IMR-90 (cell line): Measurements from ENCODE around the gene NR1H2. TPM values are rescaled to one million over a fixed set of nuclear protein-coding genes. Genes with fewer than 3 reads are reported as not detected.
"Not testable (repeated sequence)": the region's sequence is repeated elsewhere in the genome, so short reads cannot be mapped to it uniquely, and the experiment has no call there.

Experiments used
- ATAC-seq: fragments of 200-7000 bp; cut with Tn5 transposase; 2 replicates; pipeline ENCODE4 v1.9.1; 2020; ENCODE audit warnings: low read depth, mild to moderate bottlenecking, moderate library complexity
- BruUV-seq: library from RNA; stranded (reverse); fragments of 400-500 nt; replicated peaks from 2 replicates; lab custom pipeline; 2021; lab: Mats Ljungman, UMichigan
- CTCF ChIA-PET: fragments of 300-600 bp; formaldehyde crosslinking; extraction: SDS; loops from one replicate; lab custom pipeline; 2021; ENCODE audit warnings: antibody characterized with exemption; lab: Yijun Ruan, JAX
- POLR2A ChIA-PET: fragments of 300-600 bp; sonication (Branson Sonifier 250); formaldehyde crosslinking; loops from one replicate; lab custom pipeline; 2022; ENCODE audit warnings: antibody characterized with exemption; ENCODE audit not compliant: unreplicated experiment; lab: Charles Lee
- DNase-seq: peaks from one replicate; pipeline ENCODE4 v3.0.0; 2013
- H2AFZ ChIP-seq: replicated peaks from 2 replicates; pipeline ENCODE3; 2013; ENCODE audit warnings: low read length, mild to moderate bottlenecking; ENCODE audit not compliant: poor library complexity
- H2AK5ac ChIP-seq: 2 replicates; pipeline ENCODE4 v1.6.1; 2013; ENCODE audit warnings: low read depth, low read length, inconsistent platforms
- H2AK9ac ChIP-seq: replicated peaks from 2 replicates; pipeline ENCODE3; 2013; ENCODE audit warnings: mild to moderate bottlenecking, low read depth, low read length, moderate library complexity; ENCODE audit not compliant: poor library complexity
- H2BK120ac ChIP-seq: 2 replicates; pipeline ENCODE4 v1.6.1; 2013; ENCODE audit warnings: low read depth, low read length, inconsistent platforms
- H2BK15ac ChIP-seq: 3 replicates; pipeline ENCODE4 v1.6.1; 2013; ENCODE audit warnings: low read depth, low read length, inconsistent platforms
- H2BK20ac ChIP-seq: 2 replicates; pipeline ENCODE4 v1.6.1; 2013; ENCODE audit warnings: low read depth, mild to moderate bottlenecking, inconsistent platforms, low read length, moderate library complexity
- H2BK5ac ChIP-seq: 2 replicates; pipeline ENCODE4 v1.6.1; 2013; ENCODE audit warnings: mild to moderate bottlenecking, low read depth, low read length, inconsistent platforms; ENCODE audit not compliant: poor library complexity, severe bottlenecking
- H3K14ac ChIP-seq: replicated peaks from 2 replicates; pipeline ENCODE4 v1.6.1; 2013; ENCODE audit warnings: low read depth, low read length, inconsistent platforms
- H3K18ac ChIP-seq: 2 replicates; pipeline ENCODE4 v1.6.1; 2013; ENCODE audit warnings: low read depth, low read length, control low read depth
- H3K23ac ChIP-seq: 2 replicates; pipeline ENCODE4 v1.6.1; 2013; ENCODE audit warnings: low read depth, low read length, inconsistent platforms
- H3K27ac ChIP-seq: 2 replicates; pipeline ENCODE4 v1.5.1; 2013; ENCODE audit warnings: mild to moderate bottlenecking, control low read depth, low read length; ENCODE audit not compliant: insufficient read depth
- H3K27me3 ChIP-seq: 2 replicates; pipeline ENCODE4 v1.6.1; 2013; ENCODE audit warnings: low read length; ENCODE audit not compliant: control insufficient read depth, insufficient read depth
- H3K36me3 ChIP-seq: 2 replicates; pipeline ENCODE4 v1.6.1; 2013; ENCODE audit warnings: low read length, mixed read lengths; ENCODE audit not compliant: control insufficient read depth, insufficient read depth
- H3K4ac ChIP-seq: 2 replicates; pipeline ENCODE4 v1.6.1; 2013; ENCODE audit warnings: low read depth, low read length, inconsistent platforms
- H3K4me1 ChIP-seq: 2 replicates; pipeline ENCODE4 v1.6.1; 2013; ENCODE audit warnings: low read length, mixed read lengths; ENCODE audit not compliant: control insufficient read depth, insufficient read depth
- H3K4me2 ChIP-seq: 2 replicates; pipeline ENCODE4 v1.6.1; 2013; ENCODE audit warnings: low read depth, mild to moderate bottlenecking, control low read depth, low read length, moderate library complexity
- H3K4me3 ChIP-seq: 2 replicates; pipeline ENCODE4 v1.5.1; 2013; ENCODE audit warnings: low read depth, mild to moderate bottlenecking, control low read depth, low read length, moderate library complexity; ENCODE audit not compliant: insufficient read depth
- H3K56ac ChIP-seq: 2 replicates; pipeline ENCODE4 v1.6.1; 2013; ENCODE audit warnings: low read length, inconsistent platforms; ENCODE audit not compliant: insufficient read depth; ENCODE audit errors: extremely low read depth
- H3K79me1 ChIP-seq, 2 experiments: 2 replicates each; pipeline ENCODE4 v1.6.1; 2013; ENCODE audit warnings: low read length in 2 of 2, inconsistent platforms in 1 of 2, low read depth in 1 of 2
- H3K9ac ChIP-seq: 2 replicates; pipeline ENCODE4 v1.6.1; 2013; ENCODE audit warnings: low read depth, low read length, control low read depth
- H3K9me1 ChIP-seq: 2 replicates; pipeline ENCODE4 v1.6.1; 2013; ENCODE audit warnings: low read length, inconsistent platforms; ENCODE audit not compliant: insufficient read depth
- H3K9me3 ChIP-seq: 2 replicates; pipeline ENCODE4 v1.6.1; 2013; ENCODE audit warnings: low read length; ENCODE audit not compliant: control insufficient read depth, insufficient read depth
- H4K20me1 ChIP-seq: 2 replicates; pipeline ENCODE4 v1.6.1; 2013; ENCODE audit warnings: low read length, inconsistent platforms; ENCODE audit not compliant: insufficient read depth
- H4K5ac ChIP-seq: 2 replicates; pipeline ENCODE4 v1.6.1; 2013; ENCODE audit warnings: mild to moderate bottlenecking, low read depth, low read length, control low read depth
- H4K8ac ChIP-seq, 2 experiments: 2 replicates each; pipeline ENCODE4 v1.6.1; 2013; ENCODE audit warnings: low read depth in 2 of 2, low read length in 2 of 2, control low read depth in 1 of 2, inconsistent platforms in 1 of 2
- H4K91ac ChIP-seq: 2 replicates; pipeline ENCODE4 v1.6.1; 2013; ENCODE audit warnings: low read depth, low read length, inconsistent platforms; ENCODE audit not compliant: insufficient read depth
- WGBS, 2 experiments: methylation state at CpG; one replicate each; pipeline versions ENCODE4 v1.1.5 to v1.1.7; 2013; ENCODE audit warnings: missing lambda C conversion rate in 2 of 2; ENCODE audit not compliant: insufficient read length in 1 of 2; ENCODE audit errors: extremely low coverage in 2 of 2; 5-methylcytosine and 5-hydroxymethylcytosine counted together
- dilution Hi-C: fragments of 300-500 bp; cut with HindIII; formaldehyde crosslinking; loops from one replicate; pipeline ENCODE4 v1.14.3; 2018; ENCODE audit warnings: low sequenced_read_pairs; ENCODE audit not compliant: unreplicated experiment
- in situ Hi-C: fragments of 300-500 bp; cut with MboI; formaldehyde crosslinking; loops from 3 replicates; pipeline ENCODE4 v1.14.3; 2019; ENCODE audit warnings: low sequenced_read_pairs, inconsistent platforms, mixed read lengths
- intact Hi-C: fragments of 100-400 bp; cut with micrococcal nuclease; formaldehyde crosslinking; loops from 2 replicates; pipeline ENCODE4 v1.10.0; 2022
- polyA plus RNA-seq, 3 experiments: library from polyadenylated mRNA; depleted of rRNA; stranded (reverse); fragments of >200 nt; gene quantifications; 2 replicates each; pipeline ENCODE4 v1.2.3, GENCODE V29; 2012; ENCODE audit warnings: low replicate concordance in 1 of 3
- total RNA-seq: library from RNA; depleted of rRNA; stranded (reverse); fragments of >200 nt; gene quantifications from 2 replicates; pipeline ENCODE4 v1.2.3, GENCODE V29; 2012

Gene NR1H2
- total and polyA plus RNA-seq, 2 of the 4 experiments (the other 2 are of a cell fraction): 37.8 to 48.4 TPM

DNA sequence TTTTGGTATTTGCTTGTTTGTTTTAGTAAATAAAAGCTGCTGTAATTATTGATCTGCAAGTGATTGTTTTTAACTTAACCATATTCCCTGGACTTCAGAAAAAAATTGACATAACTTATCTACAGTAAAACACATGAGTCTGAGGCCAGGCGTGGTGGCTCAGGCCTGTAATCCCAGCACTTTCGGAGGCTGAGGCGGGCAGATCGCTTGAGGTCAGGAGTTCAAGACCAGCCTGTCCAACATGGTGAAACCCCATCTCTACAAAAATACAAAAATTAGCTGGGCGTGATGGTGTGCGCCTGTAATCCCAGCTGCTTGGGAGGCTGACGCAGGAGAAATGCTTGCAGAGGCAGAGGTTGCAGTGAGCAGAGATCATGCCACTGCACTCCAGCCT lies 22.8 kb upstream of the NR1H2 start:
- dilution Hi-C loops, ATAC-seq, BruUV-seq, H2BK15ac ChIP-seq, H3K14ac ChIP-seq, H2BK120ac ChIP-seq, DNase-seq, H3K27ac ChIP-seq, H3K27me3 ChIP-seq, H4K20me1 ChIP-seq, H3K9me1 ChIP-seq, H2BK20ac ChIP-seq, H3K4me1 ChIP-seq, H3K4me3 ChIP-seq, H3K9ac ChIP-seq, H3K23ac ChIP-seq, H3K4me2 ChIP-seq, H2BK5ac ChIP-seq, H3K79me1 ChIP-seq, H4K91ac ChIP-seq, H4K8ac ChIP-seq, H3K56ac ChIP-seq, H2AK9ac ChIP-seq, H3K18ac ChIP-seq, H2AFZ ChIP-seq, H3K4ac ChIP-seq, H3K9me3 ChIP-seq, H3K36me3 ChIP-seq, H4K5ac ChIP-seq, POLR2A ChIA-PET, CTCF ChIA-PET, H2AK5ac ChIP-seq: not testable (repeated sequence)
- intact Hi-C loops: loop anchor here (10.0 kb wide), 1 partner anchor 661 kb away; the partner anchor contains the start of gene KLK10
- 75% methylated on average over 5 of the region's 7 CpGs; no CpG with 5 or more reads in 1 of the 2 experiments for whole genome bisulfite sequencing, 2 experiments
- in situ Hi-C loops: loop anchor here (10.0 kb wide), 1 partner anchor 431 kb away; no protein-coding TSS in a partner anchor
